ENCODE results near the gene FAM120AOS. TPM values are rescaled to one million over a fixed set of nuclear protein-coding genes. Genes with fewer than 3 reads are reported as not detected.

Gene FAM120AOS
- total RNA-seq, 4 donors from 2014 or later, result 51.7 to 80.3 (median 58.4) TPM

GRCh38 chr9:93432964-93433363 lies 20.4 kb downstream of the FAM120AOS start:
- H3K4me1 ChIP-seq, result no peaks in the 10 kb centered on the region
- WGBS, 2 donors (ENCODE audit: low coverage in 1 of 2), result 79 to 100% methylated on average over 1 of the region's 1 CpG
- no peaks in the 10 kb centered on the region for H3K27me3 ChIP-seq
- H3K27ac ChIP-seq, result no peak overlapping the region
- ATAC-seq, result no peak
- no peak overlapping the region for H3K4me3 ChIP-seq
- no peaks in the 10 kb centered on the region for H3K9me3 ChIP-seq
- H3K36me3 ChIP-seq, result no peaks in the 10 kb centered on the region
- TF ChIP-seq POLR2A (IDR thresholded peaks at IDR 0.05), result no peak

GRCh38 chr9:93431539-93432105 lies 21.8 kb downstream of the FAM120AOS start:
- Histone ChIP-seq H3K4me3 (no peak overlapping the region), H3K4me1 (no peaks in the 10 kb centered on the region), H3K27me3 (no peaks in the 10 kb centered on the region), H3K9me3 (no peaks in the 10 kb centered on the region), H3K27ac (no peak overlapping the region), H3K36me3 (no peaks in the 10 kb centered on the region)
- 42 to 57% methylated on average over 4 to 5 of the region's 5 CpGs for WGBS, 2 donors (ENCODE audit: low coverage in 1 of 2)
- ATAC-seq, result no peak
- TF ChIP-seq POLR2A (IDR thresholded peaks at IDR 0.05), result no peak
- TF ChIP-seq CTCF (IDR thresholded peaks at IDR 0.05), result no peak
- no peak for TF ChIP-seq POLR2AphosphoS5 (IDR thresholded peaks at IDR 0.05)
- TF ChIP-seq EP300 (IDR thresholded peaks at IDR 0.05), result no peak

- Histone ChIP-seq H3K36me3 (no peaks in the 10 kb centered on the region), H3K4me3 (no peak overlapping the region), H3K27ac (no peak overlapping the region), H3K9me3 (no peaks in the 10 kb centered on the region), H3K27me3 (no peaks in the 10 kb centered on the region), H3K4me1 (peaks cover 0 to 8% (median 0%) of the 10 kb centered on the region in 3 donors)
- no peak for ATAC-seq
- TF ChIP-seq CTCF (IDR thresholded peaks at IDR 0.05), result no peak
- no peak for TF ChIP-seq POLR2AphosphoS5 (IDR thresholded peaks at IDR 0.05)
- no peak for TF ChIP-seq POLR2A (IDR thresholded peaks at IDR 0.05)
- TF ChIP-seq EP300 (IDR thresholded peaks at IDR 0.05), result no peak
- WGBS, 2 donors (ENCODE audit: low coverage in 1 of 2), result 89% methylated on average over 5 of the region's 5 CpGs
These were observed 25.6 kb downstream of the FAM120AOS start for GRCh38 chr9:93427655-93428379.

- TF ChIP-seq POLR2AphosphoS5 (IDR thresholded peaks at IDR 0.05), result peak; percentile 45
- no peak for TF ChIP-seq CTCF (IDR thresholded peaks at IDR 0.05)
These were observed 30.3 kb downstream of the FAM120AOS start for GRCh38 chr9:93422977-93423616.

GRCh38 chr9:93419023-93419422 lies 34.4 kb downstream of the FAM120AOS start:
- H3K4me3 ChIP-seq, result no peak overlapping the region
- 62 to 82% methylated on average over 1 of the region's 1 CpG for WGBS, 2 donors (ENCODE audit: low coverage in 1 of 2)
- no peak overlapping the region for H3K27ac ChIP-seq
- H3K4me1 ChIP-seq, result peaks cover 0 to 13% (median 0%) of the 10 kb centered on the region in 3 donors
- TF ChIP-seq POLR2A (IDR thresholded peaks at IDR 0.05), result no peak
- TF ChIP-seq EP300 (IDR thresholded peaks at IDR 0.05), result no peak
- TF ChIP-seq CTCF (IDR thresholded peaks at IDR 0.05), result no peak
- TF ChIP-seq POLR2AphosphoS5 (IDR thresholded peaks at IDR 0.05), result no peak
- peaks cover 0 to 34% (median 1%) of the 10 kb centered on the region in 3 donors for H3K9me3 ChIP-seq
- H3K36me3 ChIP-seq, result no peaks in the 10 kb centered on the region
- no peak for ATAC-seq
- no peaks in the 10 kb centered on the region for H3K27me3 ChIP-seq

More at GRCh38 chr9:93422977-93423616, 30.3 kb downstream of the FAM120AOS start:
- H3K27me3 ChIP-seq, result no peaks in the 10 kb centered on the region
- no peak overlapping the region for H3K4me3 ChIP-seq
- H3K36me3 ChIP-seq, result no peaks in the 10 kb centered on the region
- no peak for ATAC-seq
- WGBS, 2 donors (ENCODE audit: low coverage in 1 of 2), result 37 to 43% methylated on average over 8 to 10 of the region's 10 CpGs
- H3K27ac ChIP-seq, result peak overlapping the region in 1 of 4 donors; percentile 11
- H3K9me3 ChIP-seq, result peaks cover 0 to 19% (median 1%) of the 10 kb centered on the region in 3 donors
- H3K4me1 ChIP-seq, result peaks cover 0 to 13% (median 0%) of the 10 kb centered on the region in 3 donors
